ENCODE results near the gene LEF1.

Gene LEF1

DNA sequence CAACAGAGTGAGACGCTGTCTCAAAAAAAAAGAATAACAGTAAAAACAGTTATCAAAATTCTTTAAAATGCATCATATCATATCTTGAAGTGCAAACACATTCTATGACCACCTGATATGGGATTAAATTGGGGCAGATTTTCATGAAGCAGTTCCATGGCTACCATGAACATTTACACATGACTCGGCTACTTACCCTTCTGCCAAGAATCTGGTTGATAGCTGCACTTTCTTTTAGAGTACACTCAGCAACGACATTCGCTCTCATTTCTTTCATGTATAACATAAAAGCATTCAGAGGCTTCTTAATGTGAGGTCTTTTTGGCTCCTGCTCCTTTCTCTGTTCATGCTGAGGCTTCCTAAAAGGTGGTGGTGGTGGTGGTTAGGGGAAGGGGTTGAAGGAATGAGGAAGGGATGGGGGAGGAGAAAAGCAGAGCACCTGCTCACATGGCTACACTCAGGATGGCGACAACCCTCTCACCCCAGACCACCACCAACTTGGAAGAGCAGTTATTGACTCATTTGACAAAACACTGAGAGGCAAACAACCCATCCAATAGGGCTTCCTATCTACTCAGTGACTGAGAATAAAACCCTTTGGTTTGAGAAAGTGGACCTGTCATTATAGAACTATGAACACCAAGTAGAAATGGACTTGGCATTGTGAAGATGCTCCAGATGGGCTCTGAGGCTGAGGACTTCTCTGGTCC, 90.6 kb downstream of the LEF1 start:
- H3K4me1 ChIP-seq (ENCODE audit: insufficient read depth, low read length) = no peaks in the 10 kb centered on the region
- H3K27me3 ChIP-seq (ENCODE audit: insufficient read depth, low read length) = no peaks in the 10 kb centered on the region
- H3K36me3 ChIP-seq (ENCODE audit: insufficient read depth, low read depth, low read length) = no peaks in the 10 kb centered on the region
- no peak overlapping the region for H3K9ac ChIP-seq (ENCODE audit: low read depth, low read length)
- no peaks in the 10 kb centered on the region for H3K9me3 ChIP-seq (ENCODE audit: insufficient read depth, low read depth, low read length)
- H3K4me3 ChIP-seq (ENCODE audit: low read length) = no peak overlapping the region
- no peak overlapping the region for H3K27ac ChIP-seq (ENCODE audit: low read length)

DNA sequence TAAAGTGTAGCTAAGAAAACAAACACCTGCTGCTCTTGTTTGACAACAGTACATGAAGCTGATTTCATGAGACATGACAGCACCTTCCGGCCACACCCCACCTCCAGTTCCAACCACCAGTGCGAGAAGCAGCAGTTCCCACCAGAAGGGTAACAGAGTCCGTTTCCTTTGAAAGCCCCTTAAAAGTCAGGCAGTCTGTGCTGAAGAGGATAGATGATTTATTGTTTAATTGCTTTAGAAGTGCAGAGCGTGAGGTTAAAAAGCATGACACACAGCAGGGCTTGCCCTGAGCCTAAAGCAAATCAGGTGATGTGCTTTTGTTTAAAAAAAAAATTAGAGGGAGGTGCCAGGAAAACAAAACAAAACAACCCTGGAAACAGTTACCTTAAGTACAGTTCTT, 96.4 kb downstream of the LEF1 start:
- no peak overlapping the region for H3K9ac ChIP-seq (ENCODE audit: low read depth, low read length)
- H3K9me3 ChIP-seq (ENCODE audit: insufficient read depth, low read depth, low read length) = no peaks in the 10 kb centered on the region
- no peaks in the 10 kb centered on the region for H3K4me1 ChIP-seq (ENCODE audit: insufficient read depth, low read length)
- H3K27ac ChIP-seq (ENCODE audit: low read length) = no peak overlapping the region
- no peaks in the 10 kb centered on the region for H3K36me3 ChIP-seq (ENCODE audit: insufficient read depth, low read depth, low read length)
- no peak overlapping the region for H3K4me3 ChIP-seq (ENCODE audit: low read length)
- no peaks in the 10 kb centered on the region for H3K27me3 ChIP-seq (ENCODE audit: insufficient read depth, low read length)

DNA sequence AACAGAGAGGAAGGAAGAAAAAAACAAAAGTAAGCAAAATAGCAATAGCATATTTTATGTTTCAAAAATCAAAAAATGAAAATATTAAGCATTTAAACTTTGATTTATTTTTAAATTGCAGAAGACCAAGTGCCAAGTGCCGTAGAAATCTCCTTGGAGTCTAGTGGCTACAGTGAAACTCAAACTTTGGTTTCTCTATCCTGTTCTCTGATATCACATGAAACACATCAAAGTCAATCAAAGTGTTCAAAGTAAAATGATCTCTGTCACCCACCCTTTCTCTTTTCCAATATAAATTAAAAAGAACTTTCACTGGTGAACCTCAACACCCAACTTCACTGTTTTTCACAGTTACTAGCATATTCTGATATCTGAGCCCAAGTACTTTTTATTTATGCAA, 98.0 kb downstream of the LEF1 start:
- H3K36me3 ChIP-seq (ENCODE audit: insufficient read depth, low read depth, low read length) = no peaks in the 10 kb centered on the region
- H3K4me3 ChIP-seq (ENCODE audit: low read length) = no peak overlapping the region
- no peaks in the 10 kb centered on the region for H3K27me3 ChIP-seq (ENCODE audit: insufficient read depth, low read length)
- H3K4me1 ChIP-seq (ENCODE audit: insufficient read depth, low read length) = no peaks in the 10 kb centered on the region
- H3K9me3 ChIP-seq (ENCODE audit: insufficient read depth, low read depth, low read length) = no peaks in the 10 kb centered on the region
- no peak overlapping the region for H3K27ac ChIP-seq (ENCODE audit: low read length)
- H3K9ac ChIP-seq (ENCODE audit: low read depth, low read length) = no peak overlapping the region

DNA sequence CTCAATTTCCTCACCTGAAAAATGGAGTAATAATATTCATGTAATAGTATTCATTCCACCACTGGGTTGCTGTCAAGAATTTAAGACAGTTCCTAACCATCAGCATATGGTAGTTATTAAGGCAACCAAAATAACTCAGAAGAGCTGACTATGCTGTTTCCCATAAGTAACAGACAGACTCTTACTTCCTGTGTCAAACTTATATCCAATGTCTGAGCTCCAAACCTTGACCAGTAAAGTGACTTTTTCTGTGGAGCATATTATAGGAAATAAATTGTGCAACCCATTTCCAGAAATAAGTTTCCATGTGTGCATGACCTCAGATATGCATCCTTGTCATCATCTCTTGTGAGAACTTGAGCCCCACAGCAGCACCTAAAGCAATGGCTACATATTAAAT, 100.3 kb downstream of the LEF1 start:
- Histone ChIP-seq H3K27me3 (ENCODE audit: insufficient read depth, low read length) (no peaks in the 10 kb centered on the region), H3K9ac (ENCODE audit: low read depth, low read length) (no peak overlapping the region), H3K36me3 (ENCODE audit: insufficient read depth, low read depth, low read length) (no peaks in the 10 kb centered on the region), H3K9me3 (ENCODE audit: insufficient read depth, low read depth, low read length) (no peaks in the 10 kb centered on the region), H3K4me1 (ENCODE audit: insufficient read depth, low read length) (no peaks in the 10 kb centered on the region), H3K27ac (ENCODE audit: low read length) (no peak overlapping the region), H3K4me3 (ENCODE audit: low read length) (no peak overlapping the region)

DNA sequence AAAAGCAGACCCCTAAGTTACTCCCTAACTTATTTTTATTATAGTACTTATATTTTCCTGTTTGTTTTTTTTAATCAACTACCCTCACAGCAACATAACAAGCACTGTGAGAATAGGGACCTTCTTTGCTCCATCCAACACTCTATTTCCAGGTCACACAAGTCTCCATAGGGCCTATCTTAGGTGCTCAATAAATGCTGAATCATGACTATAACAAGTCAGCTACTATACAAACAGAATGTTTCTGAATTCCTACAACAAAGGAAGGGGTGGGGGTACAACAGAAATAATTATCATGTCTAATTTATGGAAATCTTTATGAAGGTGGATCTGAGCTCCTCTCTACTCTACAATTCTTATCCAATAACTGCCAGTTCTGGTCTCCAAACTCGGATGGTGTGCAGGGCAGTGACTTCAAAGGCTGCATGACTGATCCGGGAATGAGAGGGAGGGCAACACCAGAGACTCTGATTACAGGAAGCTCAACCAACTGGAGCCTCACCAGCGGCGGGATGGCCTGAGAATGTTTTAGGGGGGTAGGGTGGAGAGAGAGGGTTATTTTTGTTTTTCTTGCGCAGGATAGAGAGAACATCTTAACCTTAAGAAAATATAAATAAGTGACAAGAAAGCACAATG, 107.9 kb downstream of the LEF1 start:
- H3K27ac ChIP-seq (ENCODE audit: low read length) = no peak overlapping the region
- no peak overlapping the region for H3K4me3 ChIP-seq (ENCODE audit: low read length)

DNA sequence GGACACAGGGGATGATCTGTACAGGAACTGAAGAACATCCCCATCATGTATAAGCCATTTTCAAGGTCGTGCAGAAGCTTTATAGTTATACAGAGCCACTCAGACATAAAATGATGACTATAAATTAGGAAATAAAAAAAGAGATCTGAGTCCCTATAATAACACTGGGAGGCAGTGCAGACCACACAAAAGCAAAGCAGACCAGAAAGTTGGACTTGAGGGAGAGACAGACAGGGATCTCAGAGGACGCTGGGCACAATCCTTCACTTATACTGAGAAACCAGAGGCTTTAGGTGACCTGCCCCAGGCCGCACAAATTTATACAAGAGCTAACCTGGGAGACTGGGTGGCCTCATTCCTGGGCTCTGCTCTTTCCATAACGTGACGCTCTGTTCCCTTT, 108.6 kb downstream of the LEF1 start:
- Histone ChIP-seq H3K4me1 (ENCODE audit: insufficient read depth, low read length) (no peaks in the 10 kb centered on the region), H3K9ac (ENCODE audit: low read depth, low read length) (no peak overlapping the region), H3K36me3 (ENCODE audit: insufficient read depth, low read depth, low read length) (no peaks in the 10 kb centered on the region), H3K9me3 (ENCODE audit: insufficient read depth, low read depth, low read length) (no peaks in the 10 kb centered on the region), H3K27me3 (ENCODE audit: insufficient read depth, low read length) (no peaks in the 10 kb centered on the region), H3K27ac (ENCODE audit: low read length) (no peak overlapping the region), H3K4me3 (ENCODE audit: low read length) (no peak overlapping the region)

More for the DNA sequence above, 107.9 kb downstream of the LEF1 start:
- Histone ChIP-seq H3K27me3 (ENCODE audit: insufficient read depth, low read length) (no peaks in the 10 kb centered on the region), H3K9me3 (ENCODE audit: insufficient read depth, low read depth, low read length) (no peaks in the 10 kb centered on the region), H3K36me3 (ENCODE audit: insufficient read depth, low read depth, low read length) (no peaks in the 10 kb centered on the region), H3K4me1 (ENCODE audit: insufficient read depth, low read length) (no peaks in the 10 kb centered on the region), H3K9ac (ENCODE audit: low read depth, low read length) (no peak overlapping the region)

DNA sequence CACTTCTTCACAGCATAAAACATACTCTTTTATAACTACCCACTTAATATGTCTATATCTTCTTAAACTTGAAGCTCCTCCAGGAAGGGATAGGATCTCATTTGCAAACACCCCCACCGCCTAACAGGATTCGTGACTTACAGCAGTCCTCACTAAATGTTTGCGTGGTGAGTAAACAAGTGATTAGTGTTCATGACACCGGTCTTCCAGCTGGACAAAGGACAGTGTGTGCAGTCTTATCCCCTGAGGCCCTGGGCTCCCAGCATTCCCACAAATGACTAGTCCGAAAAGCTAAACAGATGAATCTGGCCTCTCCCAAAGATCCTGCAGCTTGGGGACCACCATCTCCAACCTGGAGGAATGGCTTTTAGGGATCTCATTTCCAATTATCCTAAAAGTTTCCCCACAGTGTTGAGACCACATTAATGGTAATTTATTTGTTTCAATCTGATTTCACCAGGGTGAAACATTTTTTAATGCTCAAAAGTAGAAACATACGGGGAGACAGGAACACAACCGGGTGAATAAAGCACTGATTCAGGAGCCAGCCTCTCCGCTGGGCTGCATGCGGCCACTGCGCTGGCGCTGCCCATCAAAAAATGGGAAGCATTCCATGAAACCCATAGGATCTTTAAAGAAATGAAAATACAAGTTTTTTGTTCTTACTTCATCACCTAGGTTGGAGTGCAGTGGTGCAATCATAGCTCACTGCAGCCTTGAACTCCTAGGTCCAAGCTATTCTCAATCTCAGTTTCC, 109.9 kb downstream of the LEF1 start:
- Histone ChIP-seq H3K9me3 (ENCODE audit: insufficient read depth, low read depth, low read length) (no peaks in the 10 kb centered on the region), H3K9ac (ENCODE audit: low read depth, low read length) (no peak overlapping the region), H3K27ac (ENCODE audit: low read length) (no peak overlapping the region), H3K36me3 (ENCODE audit: insufficient read depth, low read depth, low read length) (no peaks in the 10 kb centered on the region), H3K27me3 (ENCODE audit: insufficient read depth, low read length) (no peaks in the 10 kb centered on the region), H3K4me1 (ENCODE audit: insufficient read depth, low read length) (no peaks in the 10 kb centered on the region), H3K4me3 (ENCODE audit: low read length) (no peak overlapping the region)

DNA sequence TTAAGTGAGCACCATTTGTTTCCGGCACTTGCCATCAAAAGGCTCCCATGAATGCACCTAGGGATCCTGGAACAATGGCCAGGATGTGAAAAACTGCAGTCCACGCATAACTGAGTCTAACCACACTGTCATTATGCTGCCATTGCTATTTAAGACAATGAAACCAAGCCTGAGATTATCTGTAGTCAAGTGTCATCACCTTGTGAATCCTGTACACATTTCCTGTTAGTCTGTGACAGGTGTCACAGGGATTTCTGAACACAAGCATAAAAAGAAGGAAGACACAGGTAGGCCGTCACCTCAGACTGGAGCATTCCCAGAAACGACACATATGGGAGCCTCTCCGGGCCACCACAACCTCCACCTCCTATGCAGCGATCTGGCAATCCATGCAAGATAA, 112.3 kb downstream of the LEF1 start:
- no peak overlapping the region for H3K9ac ChIP-seq (ENCODE audit: low read depth, low read length)
- no peaks in the 10 kb centered on the region for H3K36me3 ChIP-seq (ENCODE audit: insufficient read depth, low read depth, low read length)
- no peaks in the 10 kb centered on the region for H3K4me1 ChIP-seq (ENCODE audit: insufficient read depth, low read length)
- no peak overlapping the region for H3K4me3 ChIP-seq (ENCODE audit: low read length)
- no peak overlapping the region for H3K27ac ChIP-seq (ENCODE audit: low read length)
- H3K27me3 ChIP-seq (ENCODE audit: insufficient read depth, low read length) = no peaks in the 10 kb centered on the region
- no peaks in the 10 kb centered on the region for H3K9me3 ChIP-seq (ENCODE audit: insufficient read depth, low read depth, low read length)

DNA sequence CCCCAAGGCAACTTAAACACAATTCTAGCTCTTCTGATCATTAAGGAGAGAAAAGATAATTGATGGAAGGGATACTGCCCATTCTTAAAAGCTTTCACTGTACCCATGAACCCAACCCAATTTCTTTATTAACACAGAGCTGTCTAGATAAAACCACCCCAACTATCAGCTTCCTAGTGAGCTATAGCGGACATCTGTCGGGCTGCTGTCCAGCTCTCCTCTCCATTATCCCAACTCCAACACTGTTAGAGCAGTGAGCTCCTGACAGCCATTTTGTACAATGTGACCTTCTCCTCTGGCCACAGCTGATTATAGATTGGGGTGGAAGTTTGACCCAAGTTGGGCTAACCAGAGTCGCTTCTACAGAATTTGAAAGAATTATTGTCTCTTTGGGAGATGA, 112.9 kb downstream of the LEF1 start:
- no peaks in the 10 kb centered on the region for H3K27me3 ChIP-seq (ENCODE audit: insufficient read depth, low read length)
- H3K4me1 ChIP-seq (ENCODE audit: insufficient read depth, low read length) = peaks cover 2% of the 10 kb centered on the region; the same call in 1 of the 2 replicates
- no peaks in the 10 kb centered on the region for H3K9me3 ChIP-seq (ENCODE audit: insufficient read depth, low read depth, low read length)
- no peak overlapping the region for H3K4me3 ChIP-seq (ENCODE audit: low read length)
- H3K36me3 ChIP-seq (ENCODE audit: insufficient read depth, low read depth, low read length) = no peaks in the 10 kb centered on the region
- H3K9ac ChIP-seq (ENCODE audit: low read depth, low read length) = no peak overlapping the region
- no peak overlapping the region for H3K27ac ChIP-seq (ENCODE audit: low read length)

DNA sequence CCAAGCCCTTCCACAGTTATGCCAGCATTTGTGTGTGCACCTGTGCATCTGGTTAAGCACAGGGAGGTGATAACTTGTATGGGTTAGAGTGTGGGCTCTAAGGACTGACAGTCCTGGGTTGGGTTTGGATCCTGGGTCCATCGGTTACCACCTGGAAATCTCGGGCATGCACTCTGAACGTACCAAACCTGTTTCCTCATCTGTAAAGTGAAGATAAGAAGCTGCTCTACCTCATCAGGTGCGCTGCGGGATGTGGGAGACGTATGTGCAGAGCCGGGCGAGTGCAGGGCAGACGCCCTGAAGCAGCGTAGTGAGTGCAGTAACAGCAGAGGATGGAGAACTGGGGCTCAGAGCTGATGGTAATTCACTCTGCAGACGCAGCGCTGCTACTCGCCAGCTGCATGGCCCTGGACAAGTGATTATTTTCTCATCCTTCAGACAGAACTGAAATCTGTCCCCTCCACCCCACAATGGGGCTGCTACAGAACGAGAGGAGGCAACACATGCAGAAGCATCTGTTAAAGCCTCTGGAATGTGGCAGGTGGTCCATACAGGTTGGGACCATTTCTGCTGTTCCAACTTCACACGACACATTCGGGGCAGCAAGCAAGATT, 114.6 kb downstream of the LEF1 start:
- no peaks in the 10 kb centered on the region for H3K36me3 ChIP-seq (ENCODE audit: insufficient read depth, low read depth, low read length)
- H3K9me3 ChIP-seq (ENCODE audit: insufficient read depth, low read depth, low read length) = no peaks in the 10 kb centered on the region
- H3K27me3 ChIP-seq (ENCODE audit: insufficient read depth, low read length) = peaks cover 6% of the 10 kb centered on the region; the same call in 1 of the 2 replicates
- no peak overlapping the region for H3K4me3 ChIP-seq (ENCODE audit: low read length)
- no peak overlapping the region for H3K27ac ChIP-seq (ENCODE audit: low read length)
- H3K4me1 ChIP-seq (ENCODE audit: insufficient read depth, low read length) = peaks cover 7% of the 10 kb centered on the region; the same call in 1 of the 2 replicates
- H3K9ac ChIP-seq (ENCODE audit: low read depth, low read length) = no peak overlapping the region

DNA sequence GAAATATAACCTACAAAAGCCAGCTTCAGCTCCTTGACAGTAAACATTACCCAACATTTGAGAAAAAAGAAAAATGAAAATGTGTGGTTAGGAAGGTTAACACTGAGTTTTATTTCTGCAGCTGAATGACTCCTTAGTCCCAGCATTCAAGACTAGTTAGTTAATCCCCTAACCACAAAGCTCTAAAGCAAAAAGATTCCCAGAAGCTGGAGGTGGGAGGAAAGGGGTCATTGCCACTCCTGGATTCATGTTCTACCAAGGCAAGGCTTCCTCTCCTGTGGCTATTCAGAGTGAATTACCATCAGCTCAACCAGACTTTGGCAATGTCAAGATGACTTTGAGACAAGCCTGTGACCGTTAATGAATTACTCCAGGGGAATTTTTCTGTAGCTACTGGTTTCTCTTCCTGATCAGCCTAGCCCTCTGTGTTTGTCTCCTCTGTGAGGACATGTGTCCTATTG, 115.5 kb downstream of the LEF1 start:
- no peak overlapping the region for H3K9ac ChIP-seq (ENCODE audit: low read depth, low read length)
- no peak overlapping the region for H3K4me3 ChIP-seq (ENCODE audit: low read length)
- H3K27ac ChIP-seq (ENCODE audit: low read length) = no peak overlapping the region
- no peaks in the 10 kb centered on the region for H3K36me3 ChIP-seq (ENCODE audit: insufficient read depth, low read depth, low read length)
- H3K27me3 ChIP-seq (ENCODE audit: insufficient read depth, low read length) = peaks cover 11% of the 10 kb centered on the region; the same call in 1 of the 2 replicates
- no peaks in the 10 kb centered on the region for H3K9me3 ChIP-seq (ENCODE audit: insufficient read depth, low read depth, low read length)
- H3K4me1 ChIP-seq (ENCODE audit: insufficient read depth, low read length) = peaks cover 7% of the 10 kb centered on the region; the same call in 1 of the 2 replicates
